Parathyroid adenoma (tissue), 2 donors: ENCODE data around the gene UGDH.

ENCODE experiments used
- H2AFZ ChIP-seq: fragments of 300-600 bp; sonication (generic); one replicate; pipeline ENCODE4 v1.7.0; 2017; ENCODE audit warnings: antibody characterized with exemption, mild to moderate bottlenecking
- H3K27ac ChIP-seq: fragments of 300-600 bp; sonication (generic); one replicate; pipeline ENCODE4 v1.7.0; 2017
- H3K27me3 ChIP-seq: fragments of 300-600 bp; sonication (generic); one replicate; pipeline ENCODE4 v1.7.0; 2017; ENCODE audit warnings: low read length; ENCODE audit not compliant: control insufficient read depth, insufficient read depth
- H3K36me3 ChIP-seq: fragments of 300-600 bp; sonication (generic); one replicate; pipeline ENCODE4 v1.7.0; 2017; ENCODE audit warnings: low read length; ENCODE audit not compliant: control insufficient read depth, insufficient read depth
- H3K4me1 ChIP-seq: fragments of 300-600 bp; sonication (generic); one replicate; pipeline ENCODE4 v1.7.0; 2017; ENCODE audit warnings: control low read depth
- H3K4me2 ChIP-seq: fragments of 300-600 bp; sonication (generic); one replicate; pipeline ENCODE4 v1.7.0; 2017; ENCODE audit warnings: low read length
- H3K4me3 ChIP-seq: fragments of 300-600 bp; sonication (generic); one replicate; pipeline ENCODE4 v1.7.0; 2017; ENCODE audit warnings: low read depth, low read length
- H3K79me2 ChIP-seq: fragments of 300-600 bp; sonication (generic); one replicate; pipeline ENCODE4 v1.7.0; 2017; ENCODE audit warnings: control low read depth
- H3K9ac ChIP-seq: fragments of 300-600 bp; sonication (generic); one replicate; pipeline ENCODE4 v1.7.0; 2017; ENCODE audit warnings: mild to moderate bottlenecking
- H3K9me3 ChIP-seq: fragments of 300-600 bp; sonication (generic); one replicate; pipeline ENCODE4 v1.7.0; 2017; ENCODE audit warnings: low read length; ENCODE audit not compliant: control insufficient read depth
- CTCF ChIP-seq: fragments of 300-600 bp; sonication (generic); IDR thresholded peaks from one replicate; pipeline ENCODE4 v1.7.0; 2017; ENCODE audit warnings: antibody characterized with exemption, mild to moderate bottlenecking
- donor health status: primary hyperparathyroidism.

The UGDH gene

DNA sequence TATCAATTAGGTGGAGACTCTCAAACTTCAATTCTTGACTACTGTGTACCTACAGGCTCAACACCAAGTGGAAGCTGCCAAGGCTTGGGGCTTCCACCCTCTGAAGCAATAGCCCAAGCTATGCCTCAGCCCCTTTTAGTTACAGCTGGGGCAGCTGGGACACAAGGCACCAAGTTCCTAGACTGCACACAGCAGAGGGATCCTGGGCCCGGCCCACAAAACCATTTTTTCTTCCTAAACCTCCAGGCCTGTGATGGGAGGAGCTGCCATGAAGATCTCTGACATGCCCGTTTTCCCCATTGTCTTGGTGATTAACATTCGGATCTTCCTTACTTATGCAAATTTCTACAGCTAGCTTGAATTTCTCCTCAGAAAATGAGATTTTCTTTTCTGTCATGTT, 3.4 kb upstream of the UGDH start:
- TF ChIP-seq CTCF, result no peak
- H3K9ac ChIP-seq, result no peak overlapping the region
- no peak overlapping the region for H2AFZ ChIP-seq
- no peaks in the 10 kb centered on the region for H3K4me1 ChIP-seq
- no peak overlapping the region for H3K27ac ChIP-seq
- H3K79me2 ChIP-seq, result no peaks in the 10 kb centered on the region
- no peaks in the 10 kb centered on the region for H3K36me3 ChIP-seq
- no peaks in the 10 kb centered on the region for H3K9me3 ChIP-seq
- no peak overlapping the region for H3K4me2 ChIP-seq
- H3K4me3 ChIP-seq, result no peak overlapping the region
- H3K27me3 ChIP-seq, result no peaks in the 10 kb centered on the region

GRCh38 chr4:39529534-39529933, 2.3 kb upstream of the UGDH start:
- no peaks in the 10 kb centered on the region for H3K4me1 ChIP-seq
- H2AFZ ChIP-seq, result no peak overlapping the region
- no peaks in the 10 kb centered on the region for H3K27me3 ChIP-seq
- H3K9ac ChIP-seq, result no peak overlapping the region
- no peak overlapping the region for H3K27ac ChIP-seq
- no peak overlapping the region for H3K4me2 ChIP-seq
- TF ChIP-seq CTCF, result no peak
- no peaks in the 10 kb centered on the region for H3K9me3 ChIP-seq
- no peak overlapping the region for H3K4me3 ChIP-seq
- no peaks in the 10 kb centered on the region for H3K79me2 ChIP-seq
- H3K36me3 ChIP-seq, result no peaks in the 10 kb centered on the region

DNA sequence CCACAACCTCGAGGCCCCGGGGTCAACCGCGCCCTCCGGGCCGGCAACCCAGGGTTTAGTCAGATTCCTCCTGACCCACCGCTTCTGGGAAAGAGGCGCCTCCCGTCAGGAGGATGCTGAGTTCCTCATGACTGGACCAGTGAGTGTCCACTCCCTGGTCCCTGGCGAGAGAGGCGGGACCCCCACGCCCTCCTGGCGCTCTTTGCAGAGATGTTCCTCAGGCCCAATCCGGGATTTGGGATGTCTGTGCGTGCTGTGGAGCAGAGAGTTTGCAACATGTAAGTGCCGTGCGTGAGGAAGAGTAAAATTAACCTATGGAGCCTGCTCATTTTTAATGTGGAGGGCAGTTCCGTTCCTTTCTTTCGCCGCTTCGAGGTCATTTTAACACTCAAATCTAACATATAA, 824 bp upstream of the UGDH start:
- no peaks in the 10 kb centered on the region for H3K9me3 ChIP-seq
- TF ChIP-seq CTCF, result no peak

GRCh38 chr4:39526765-39527295, 409 bp downstream of the UGDH start:
- H3K9ac ChIP-seq, result peak overlapping the region; percentile 61
- peak overlapping the region; percentile 90 for H3K4me3 ChIP-seq
- no peak for TF ChIP-seq CTCF
- H3K9me3 ChIP-seq, result no peaks in the 10 kb centered on the region
- H2AFZ ChIP-seq, result peak overlapping the region; percentile 91
- H3K4me2 ChIP-seq, result peak overlapping the region; percentile 78
- H3K4me1 ChIP-seq, result no peaks in the 10 kb centered on the region
- H3K27me3 ChIP-seq, result no peaks in the 10 kb centered on the region
- H3K36me3 ChIP-seq, result no peaks in the 10 kb centered on the region
- H3K27ac ChIP-seq, result peak overlapping the region; percentile 85
- H3K79me2 ChIP-seq, result no peaks in the 10 kb centered on the region

More for the DNA sequence above, 824 bp upstream of the UGDH start:
- H3K4me3 ChIP-seq, result peak overlapping the region; percentile 90
- H3K27me3 ChIP-seq, result no peaks in the 10 kb centered on the region
- H3K36me3 ChIP-seq, result no peaks in the 10 kb centered on the region
- H3K27ac ChIP-seq, result peak overlapping the region; percentile 85
- no peaks in the 10 kb centered on the region for H3K4me1 ChIP-seq
- H2AFZ ChIP-seq, result peak overlapping the region; percentile 91
- peak overlapping the region; percentile 78 for H3K4me2 ChIP-seq
- H3K79me2 ChIP-seq, result no peaks in the 10 kb centered on the region
- peak overlapping the region; percentile 3 for H3K9ac ChIP-seq
